HG03108 (cell line): ENCODE data around the gene RNF213.

Experiments used
- ATAC-seq: cut with Tn5 transposase; IDR thresholded peaks from one replicate; pipeline ENCODE4 v1.9.1; 2021; ENCODE audit warnings: moderate library complexity; ENCODE audit not compliant: unreplicated experiment

The RNF213 gene

DNA sequence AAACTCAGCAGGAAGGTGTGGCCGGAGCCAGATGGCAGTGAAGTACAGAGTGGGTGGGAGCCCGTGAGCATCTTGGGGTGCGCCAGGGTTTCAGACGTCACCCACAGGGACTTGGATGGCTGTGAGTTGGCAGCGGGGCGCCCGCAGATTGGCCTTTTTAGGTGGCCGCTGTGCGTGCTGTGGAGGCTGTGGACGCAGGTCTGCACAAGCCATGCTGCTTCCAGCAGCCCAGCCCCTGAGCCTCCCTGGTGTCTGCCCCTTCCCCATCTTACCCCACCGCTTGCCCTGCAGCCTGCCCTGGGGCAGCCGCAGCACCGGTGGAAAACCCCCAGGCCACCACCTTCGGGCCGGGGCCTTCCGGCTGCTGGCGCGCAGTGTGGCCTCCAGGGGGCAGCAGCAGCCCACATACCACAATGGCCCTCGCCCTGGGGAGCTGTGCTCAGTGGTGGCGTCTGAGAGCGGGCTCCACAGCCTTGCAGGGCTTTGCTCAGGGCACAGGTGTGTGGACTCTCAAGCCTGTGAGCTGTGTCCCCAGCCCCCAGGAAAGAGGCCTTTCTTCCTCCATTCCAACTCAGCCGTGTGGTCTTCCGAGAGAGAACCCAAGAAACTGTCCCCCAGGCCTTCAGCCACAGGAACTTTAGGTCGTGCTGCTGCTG is 166.1 kb downstream of the RNF213 start:
- no peak for ATAC-seq

DNA sequence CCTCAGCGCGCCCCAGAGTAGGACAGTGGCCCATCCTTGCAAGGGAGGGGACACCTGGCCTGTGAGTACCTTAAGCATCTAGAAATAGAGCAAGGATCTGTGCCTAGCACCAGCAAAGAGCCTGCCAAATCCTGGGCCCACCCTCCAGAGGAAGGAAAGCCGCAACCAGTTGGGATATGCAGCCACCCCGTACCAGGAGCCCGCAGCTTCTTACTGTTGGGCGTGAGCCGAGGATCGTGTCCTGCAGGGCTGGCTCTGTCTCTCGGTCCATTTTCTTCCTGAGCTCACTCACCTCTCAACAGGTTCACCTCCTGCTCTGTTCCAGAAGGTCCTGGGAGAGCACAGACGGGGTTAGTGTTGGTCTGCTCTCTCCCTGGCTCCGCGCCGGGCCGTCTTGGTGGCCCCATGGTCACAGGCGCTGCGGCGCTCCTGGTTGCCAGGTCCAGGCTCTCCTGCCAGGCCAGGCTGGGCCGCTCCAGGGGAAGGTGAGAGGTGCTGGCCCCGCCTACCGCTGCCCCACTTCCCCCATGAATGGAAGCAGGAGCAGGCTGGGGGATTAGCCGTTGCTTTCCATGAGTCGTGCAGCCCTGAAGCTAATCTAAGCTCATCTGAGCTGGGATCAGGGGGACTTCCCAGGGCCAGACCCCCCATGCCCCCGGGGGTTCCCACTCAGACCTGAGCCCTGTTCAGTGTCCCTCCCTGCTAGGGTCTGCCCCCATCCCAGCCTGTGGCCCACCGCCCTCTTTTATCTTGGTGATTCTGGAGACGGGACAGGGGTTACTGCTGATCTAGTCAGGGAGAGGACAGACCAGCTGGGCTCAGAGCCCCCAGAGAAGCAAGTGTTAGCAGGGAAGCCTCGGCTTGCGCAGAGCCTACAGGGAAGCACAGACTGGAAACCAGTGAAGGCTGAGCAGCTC is 167.0 kb downstream of the RNF213 start:
- ATAC-seq = no peak

DNA sequence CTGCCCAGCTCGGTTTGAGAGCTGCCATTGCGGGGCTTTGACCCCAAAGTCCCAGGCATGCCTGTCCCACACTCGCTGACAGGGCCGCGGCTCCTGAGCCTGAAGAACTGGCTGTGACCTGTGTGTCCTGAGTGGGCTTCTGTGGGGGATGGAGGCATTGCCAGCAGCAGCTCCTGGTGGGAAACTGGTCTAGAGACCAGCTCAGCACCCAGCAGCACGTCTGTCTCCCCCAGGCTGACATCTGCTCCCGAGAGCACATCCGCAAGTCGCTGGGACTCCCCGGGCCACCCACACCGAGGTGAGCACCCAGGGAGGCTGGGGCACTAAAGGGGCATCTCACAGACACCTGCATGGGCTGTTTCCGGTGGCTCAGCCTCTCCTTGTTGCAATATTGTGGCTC is 167.7 kb downstream of the RNF213 start:
- ATAC-seq = no peak

DNA sequence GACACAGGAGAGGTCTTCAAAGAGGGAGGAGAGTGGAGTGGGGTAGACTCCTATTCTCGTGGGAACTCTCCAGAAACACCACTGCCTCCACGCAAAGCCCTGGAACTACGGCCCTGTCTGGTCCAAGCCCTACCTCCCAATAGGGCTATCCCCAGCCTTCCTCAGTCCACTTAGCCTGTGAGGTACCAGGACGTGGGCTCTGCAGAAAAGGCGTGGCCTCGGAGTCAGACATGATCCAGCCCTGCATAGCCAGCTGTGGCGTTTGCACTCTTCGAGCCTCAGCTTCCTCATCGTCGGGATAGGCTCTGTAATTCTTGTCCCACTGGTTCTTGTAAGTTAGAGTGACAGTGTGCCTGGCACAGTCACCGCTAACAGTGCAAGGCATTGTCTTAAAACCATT is 168.1 kb downstream of the RNF213 start:
- no peak for ATAC-seq

DNA sequence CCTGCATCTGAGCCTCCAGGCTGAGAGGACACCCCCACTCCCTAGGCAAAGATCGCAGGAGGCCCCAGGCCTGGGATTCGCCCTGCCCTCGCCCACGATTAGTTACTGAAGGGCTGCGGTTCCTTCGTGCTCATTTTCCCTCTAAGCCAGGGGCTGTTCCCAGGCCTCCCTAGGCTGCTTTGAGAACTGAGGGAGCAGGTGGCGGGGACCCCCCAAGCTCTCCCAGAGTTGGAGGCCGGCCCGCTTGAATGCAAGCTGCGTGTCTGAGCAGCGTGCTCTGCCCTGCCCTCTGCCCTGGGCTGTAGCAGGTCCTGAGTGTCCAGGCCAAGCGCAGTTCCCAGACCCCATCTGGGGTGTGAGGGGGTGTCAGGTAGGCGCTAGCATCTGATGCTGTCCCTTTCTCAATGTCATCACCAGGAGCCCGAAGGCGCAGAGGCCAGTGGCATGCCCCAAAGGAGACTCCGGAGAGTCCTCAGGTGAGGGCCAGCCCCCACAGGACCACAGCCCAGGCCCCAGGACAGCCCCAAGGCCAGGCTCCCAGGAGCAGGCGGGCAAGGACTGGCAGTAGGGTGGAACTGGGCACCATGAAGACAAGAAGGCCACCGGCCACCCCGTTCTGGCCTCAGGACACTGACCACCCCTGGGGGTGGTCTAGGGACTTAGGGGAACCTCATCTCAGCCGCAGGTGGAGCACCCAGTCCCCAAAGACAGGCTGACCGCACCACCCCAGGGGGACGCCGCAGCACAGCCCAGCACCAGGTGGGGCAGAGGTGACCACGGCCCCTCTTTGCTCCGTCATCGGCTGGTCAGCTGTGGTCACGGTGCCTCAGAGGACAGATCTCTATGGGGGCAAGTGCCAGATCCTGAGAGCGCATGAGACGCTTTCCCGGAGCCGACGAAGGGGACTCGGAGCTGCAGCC is 169.0 kb downstream of the RNF213 start:
- ATAC-seq = no peak

DNA sequence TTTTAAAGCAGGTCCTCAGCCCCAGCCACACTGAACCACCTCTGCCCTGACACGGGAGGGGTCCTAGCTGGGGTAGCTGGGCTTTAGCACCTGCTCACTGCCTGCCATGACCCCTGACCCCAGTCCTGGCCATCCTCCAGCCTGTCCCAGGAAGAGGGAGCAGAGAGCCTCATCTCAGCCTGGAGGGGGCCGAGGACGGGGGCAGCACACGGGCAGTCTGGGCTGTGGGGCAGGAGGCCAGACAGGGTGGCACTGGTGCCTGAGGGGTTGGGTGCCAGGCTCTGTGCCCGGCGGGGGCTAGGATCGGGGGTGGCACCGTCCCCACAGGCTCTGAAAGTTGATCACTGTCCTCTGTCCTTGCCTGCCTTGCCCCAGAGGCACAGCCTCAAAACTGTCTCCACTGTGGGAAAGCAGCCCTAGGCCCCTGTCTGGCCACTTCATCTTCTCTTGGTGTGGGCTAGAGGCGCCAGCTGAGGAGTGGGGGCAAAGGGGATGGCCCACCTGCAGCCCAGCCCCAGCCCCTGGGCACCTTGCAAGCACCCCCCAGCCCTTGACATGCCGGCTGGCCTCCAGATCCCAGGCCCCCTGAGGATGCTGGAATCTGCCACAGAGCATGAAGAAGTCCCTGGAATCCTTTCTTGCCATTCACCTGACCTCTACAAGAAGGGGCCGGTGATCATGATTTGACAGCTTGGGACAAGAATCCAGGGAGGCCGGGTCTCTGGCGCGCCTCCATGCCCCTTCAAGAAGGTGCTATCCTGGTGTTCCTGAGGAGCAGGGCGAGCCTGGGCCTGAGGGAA is 170.0 kb downstream of the RNF213 start:
- no peak for ATAC-seq

DNA sequence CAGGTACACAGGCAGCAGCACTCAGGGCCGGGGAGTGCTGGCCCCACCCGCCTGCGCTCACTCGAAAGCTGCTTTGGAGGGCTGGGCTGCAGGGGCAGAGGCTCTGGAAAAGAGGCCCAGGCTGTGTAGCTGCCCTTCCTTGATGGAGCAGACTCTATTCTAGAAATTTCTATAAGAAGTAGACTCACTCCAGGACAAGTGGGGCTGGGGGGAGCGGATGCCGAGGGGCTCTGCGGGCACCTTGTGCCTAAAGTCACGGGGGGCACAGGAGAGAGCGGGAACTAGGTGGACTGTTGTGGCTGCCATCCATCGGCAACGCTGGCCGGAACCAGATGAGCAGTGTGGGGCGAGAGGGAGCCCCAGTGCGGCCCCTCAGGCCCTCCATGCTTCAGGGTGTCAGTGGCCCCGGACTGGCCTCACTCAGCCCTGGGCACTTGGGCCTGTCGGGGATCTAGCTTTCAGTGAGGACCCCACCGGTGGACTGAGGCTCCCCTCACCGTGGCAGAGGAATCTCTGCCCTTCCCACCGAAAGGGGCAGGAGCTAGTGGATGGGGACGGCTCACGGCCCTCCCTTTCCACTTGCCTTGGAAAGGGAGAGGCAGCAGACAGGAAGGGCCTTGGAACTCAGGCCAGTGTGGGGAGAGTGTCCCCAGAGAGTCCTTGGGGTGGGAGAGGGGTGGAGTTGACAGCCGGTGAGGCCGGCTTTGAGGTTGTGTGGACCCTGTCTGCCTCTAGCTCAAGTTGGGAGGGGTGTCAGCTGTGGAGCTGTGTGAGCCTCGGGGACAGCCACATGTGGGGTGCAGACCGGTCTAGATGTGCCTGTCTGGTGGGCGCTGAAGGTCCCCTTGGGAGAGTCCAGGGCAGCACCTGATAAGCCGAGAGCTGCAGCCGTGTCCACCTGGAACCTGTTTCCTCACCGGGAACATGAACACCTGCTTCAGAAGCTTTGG is 170.9 kb downstream of the RNF213 start:
- ATAC-seq = no peak

DNA sequence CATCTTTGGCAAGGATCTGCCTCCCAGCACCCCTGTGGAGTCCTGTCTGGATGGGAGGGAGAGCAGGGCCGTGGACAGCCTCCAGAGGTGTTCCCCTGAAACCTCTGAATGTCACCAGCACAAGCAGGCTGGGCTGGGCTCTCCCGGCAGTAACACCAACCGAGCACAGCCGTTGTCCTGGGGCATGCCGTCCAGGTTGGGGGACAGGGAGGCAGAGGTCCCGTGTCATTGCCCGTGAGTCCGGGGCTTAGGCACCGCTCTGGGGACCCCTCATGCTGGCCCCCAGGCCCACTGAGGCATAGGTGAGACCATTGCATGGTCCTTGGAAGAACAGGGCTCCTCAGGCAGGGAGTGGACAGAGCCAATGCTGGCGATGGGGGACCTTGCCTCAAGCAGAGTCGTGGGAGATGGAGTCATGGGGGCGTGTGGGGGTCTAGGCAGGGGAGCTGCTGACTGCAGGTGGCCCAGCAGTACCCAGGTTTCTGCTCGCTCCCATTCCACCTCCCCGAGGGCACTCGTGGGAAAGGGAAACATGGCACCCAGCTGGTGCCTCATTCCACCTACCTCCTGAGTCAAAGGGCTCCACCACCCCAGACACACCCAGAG is 171.8 kb downstream of the RNF213 start:
- ATAC-seq = no peak

DNA sequence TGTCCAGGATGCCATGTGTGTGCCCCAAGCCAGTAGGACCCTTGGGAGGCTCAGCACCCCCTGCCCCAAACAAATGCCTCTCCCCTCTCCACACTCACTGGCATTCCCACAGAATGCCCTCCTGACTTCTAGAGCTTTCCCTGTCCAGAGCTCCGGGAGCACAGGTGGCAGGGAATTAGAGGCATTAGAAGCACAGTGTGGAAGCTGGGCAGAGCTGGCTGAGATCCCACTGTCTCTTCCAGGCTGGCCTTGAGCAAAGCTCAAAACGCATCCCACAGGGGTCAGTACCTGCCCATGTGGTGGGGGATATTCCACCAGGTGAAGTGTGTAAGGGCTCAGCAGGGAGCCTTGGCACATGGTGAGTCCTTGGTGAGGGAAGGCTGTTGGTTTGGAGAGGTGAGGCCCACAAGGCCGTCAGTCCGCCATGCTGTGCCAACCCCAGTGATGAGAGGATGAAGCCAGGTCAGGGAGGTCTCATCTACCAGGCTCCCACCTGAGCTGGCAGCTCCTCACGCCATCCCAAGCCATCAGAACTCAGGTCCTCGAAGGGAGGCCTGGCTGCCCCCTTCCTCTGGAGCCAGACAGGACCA is 172.4 kb downstream of the RNF213 start:
- no peak for ATAC-seq

DNA sequence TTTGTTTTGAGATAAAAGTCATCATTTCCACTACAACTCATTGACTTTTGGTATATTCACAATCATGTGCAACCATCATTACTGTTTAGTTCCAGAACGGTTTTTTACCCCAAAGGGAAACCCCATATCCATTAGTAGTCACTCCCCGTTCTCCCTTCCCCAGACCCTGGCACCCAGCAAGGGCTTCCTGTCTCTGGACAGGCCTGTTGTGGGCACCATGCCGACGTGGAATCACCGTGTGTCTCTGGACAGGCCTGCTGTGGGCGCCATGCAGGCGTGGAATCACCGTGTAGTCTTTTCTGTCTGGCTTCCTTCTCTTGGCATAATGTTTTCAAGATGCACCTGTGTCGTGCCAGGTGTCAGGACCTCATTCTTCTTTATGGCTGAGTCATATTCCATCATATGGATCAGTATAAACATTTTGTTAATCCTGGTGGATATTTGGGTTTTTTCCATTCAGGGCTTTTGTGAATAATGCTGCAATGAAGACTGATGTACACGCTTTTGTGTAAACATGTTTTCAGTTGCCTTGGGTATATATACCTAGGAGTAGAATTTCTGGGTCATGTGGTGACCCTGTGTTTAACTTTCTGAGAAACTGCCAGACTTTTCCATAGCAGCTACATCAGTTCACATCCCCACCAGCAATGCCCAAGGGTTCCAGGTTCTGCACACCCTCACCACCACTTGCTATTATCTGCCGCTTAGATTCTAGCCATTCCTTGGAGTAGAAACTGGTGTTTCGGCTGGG is 173.4 kb downstream of the RNF213 start:
- ATAC-seq = no peak

DNA sequence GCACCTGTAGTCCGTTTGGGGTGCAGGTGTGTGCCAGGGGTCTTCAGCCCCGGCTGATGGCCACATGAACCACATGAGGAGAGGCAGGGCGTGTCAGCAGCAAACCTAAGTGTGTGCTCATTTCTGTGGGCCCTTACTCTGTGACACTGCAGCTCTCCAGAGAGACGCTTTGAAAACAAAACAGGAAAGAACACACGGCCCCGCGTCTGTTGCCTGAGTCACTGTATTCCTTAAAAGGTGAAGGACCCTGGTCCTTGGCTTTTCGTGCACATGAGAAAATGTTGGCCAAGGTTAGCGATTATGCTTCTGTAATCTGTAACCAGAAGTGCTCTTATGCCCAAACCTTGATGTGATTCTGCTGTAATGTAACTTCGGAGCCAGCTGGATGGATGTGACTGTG is 176.9 kb downstream of the RNF213 start:
- ATAC-seq = no peak

DNA sequence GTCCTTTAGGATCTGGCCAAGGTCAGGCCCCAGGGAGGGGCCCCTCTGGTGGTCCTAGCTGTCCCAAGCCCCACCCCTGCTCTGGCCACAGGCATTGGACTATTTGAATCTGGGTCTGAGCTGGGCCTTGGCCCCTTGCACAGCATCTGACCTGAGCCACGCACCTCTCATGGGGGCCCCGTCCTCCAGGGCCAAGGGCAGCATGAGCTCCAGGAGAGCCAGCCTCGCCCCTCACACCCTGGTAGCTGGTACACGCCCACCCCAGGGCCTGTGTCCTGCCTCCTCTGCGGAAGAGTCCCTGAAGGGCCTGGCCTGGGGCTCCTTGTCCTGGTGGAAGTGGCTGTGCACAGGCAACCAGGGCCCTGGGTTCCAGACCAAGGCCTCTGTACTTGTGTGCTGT is 178.2 kb downstream of the RNF213 start:
- no peak for ATAC-seq

DNA sequence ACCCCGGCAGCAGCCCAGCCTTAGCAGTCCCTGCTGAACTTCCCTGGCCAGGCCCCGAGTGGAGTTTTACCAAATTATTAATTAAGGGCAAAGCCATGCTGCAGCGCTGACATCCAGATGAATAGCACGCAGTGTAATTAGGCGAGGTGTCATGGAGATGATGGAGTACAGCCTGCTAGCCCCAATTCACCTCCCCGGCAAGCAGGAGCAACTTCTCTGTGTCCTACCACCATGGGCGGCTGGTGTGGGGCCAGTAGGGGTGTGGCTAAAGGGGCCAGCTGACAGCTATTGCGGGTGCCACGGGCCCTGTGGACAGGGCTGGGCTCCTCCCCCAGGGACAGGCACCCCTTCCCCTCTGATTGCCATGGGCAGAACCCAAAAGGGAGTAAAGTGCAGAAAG is 178.8 kb downstream of the RNF213 start:
- no peak for ATAC-seq

DNA sequence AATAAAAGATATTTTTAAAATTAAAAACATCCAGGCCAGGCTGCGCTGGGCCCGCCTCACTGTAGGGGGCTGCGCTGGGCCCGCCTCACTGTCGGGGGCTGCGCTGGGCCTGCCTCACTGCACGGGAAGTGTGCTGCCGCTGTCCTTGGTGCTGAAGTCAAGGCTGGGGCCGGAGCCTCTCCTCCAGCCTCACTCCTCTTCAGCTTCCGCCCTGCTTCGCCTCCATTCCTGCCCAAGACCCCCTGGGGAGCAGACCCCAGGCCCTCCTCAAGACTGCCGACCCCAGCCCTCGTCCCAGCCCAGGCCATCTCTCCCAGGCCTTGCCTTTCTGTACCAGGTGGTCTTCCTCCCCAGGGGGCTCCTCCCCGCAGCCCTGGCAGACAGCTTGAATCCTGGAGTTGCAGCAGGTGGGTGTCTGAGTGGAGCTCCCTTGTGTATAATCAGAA is 180.5 kb downstream of the RNF213 start:
- ATAC-seq = no peak

DNA sequence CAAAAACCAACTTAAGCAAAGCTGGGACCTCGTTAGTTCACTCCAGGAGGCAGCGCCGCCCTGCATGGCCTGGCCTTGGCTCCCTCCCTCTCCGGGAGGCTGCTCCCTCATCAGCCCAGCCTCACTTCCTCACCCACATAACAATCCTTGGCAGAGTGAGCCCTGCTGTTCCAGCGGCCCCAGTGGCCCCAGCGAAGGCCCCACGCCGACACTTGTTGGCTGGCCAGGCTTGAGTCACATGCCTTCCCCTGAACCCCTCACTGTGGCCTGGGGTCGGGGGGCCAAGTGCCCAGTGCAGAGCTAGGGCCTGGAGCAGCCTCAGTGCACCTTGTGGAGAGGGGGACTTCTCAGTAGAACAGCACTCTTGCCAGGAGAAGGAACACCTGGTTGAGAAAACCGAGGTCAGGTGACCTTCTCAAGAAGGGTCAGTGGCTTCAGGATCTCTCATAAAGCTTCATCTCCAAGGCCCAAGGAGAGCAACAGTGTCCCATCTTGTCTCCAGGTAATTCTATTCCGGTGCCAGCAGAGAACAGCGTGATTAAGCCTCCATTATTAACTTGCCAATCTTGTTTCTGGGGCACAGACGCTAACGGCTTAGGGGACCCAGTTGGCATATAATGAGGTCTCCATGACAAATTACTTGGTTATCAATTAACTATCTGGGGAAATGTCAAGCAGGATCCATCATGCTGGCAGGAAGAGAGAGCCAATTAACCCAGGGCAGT is 181.1 kb downstream of the RNF213 start:
- ATAC-seq = no peak

DNA sequence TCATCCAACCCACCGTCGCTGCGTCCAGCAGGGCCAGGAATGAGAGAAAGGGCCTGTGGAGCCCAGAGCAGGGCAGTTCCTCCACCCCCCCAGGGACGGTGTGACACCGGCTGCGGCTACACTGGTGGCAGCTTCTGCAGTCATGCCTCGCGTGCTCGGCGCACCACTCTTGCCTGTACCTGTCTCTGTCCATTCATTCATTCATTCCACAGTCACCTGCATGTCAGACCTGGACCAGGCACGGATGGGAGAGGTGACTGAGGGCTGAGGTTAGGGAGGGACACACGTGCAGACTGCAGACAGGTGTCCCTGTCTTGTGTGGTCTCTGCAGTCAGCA is 181.6 kb downstream of the RNF213 start:
- no peak for ATAC-seq

DNA sequence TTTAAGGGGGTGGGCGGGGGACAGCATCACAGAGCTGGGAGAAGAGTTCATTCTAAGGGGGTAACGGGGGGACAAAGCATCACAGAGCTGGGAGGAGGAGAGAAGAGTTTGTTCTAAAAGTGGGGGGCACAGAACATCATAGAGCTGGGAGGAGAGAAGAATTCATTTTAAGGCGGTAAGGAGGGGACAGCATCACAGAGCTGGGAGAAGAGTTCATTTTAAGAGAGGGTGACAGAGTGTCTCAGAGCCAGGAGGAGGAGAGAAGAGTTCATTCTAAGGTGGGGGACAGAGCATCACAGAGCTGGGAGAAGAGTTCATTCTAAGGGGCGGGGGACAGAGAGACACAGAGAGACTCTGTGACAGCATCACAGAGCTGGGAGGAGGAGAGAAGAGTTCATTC is 182.1 kb downstream of the RNF213 start:
- no peak for ATAC-seq
